KBM-7 (cell line): ENCODE measurements around the gene BMP7.

Source experiments
- DNase-seq: peaks from one replicate; pipeline ENCODE4 v3.0.0-alpha.2; 2015
- in situ Hi-C: fragments of 300-500 bp; cut with MboI; formaldehyde crosslinking; loops from 2 replicates; pipeline ENCODE4 v1.14.3; 2020; ENCODE audit warnings: low sequenced_read_pairs, low pct_unique_long_range_greater_than_20kb, mixed read lengths

Gene BMP7

DNA sequence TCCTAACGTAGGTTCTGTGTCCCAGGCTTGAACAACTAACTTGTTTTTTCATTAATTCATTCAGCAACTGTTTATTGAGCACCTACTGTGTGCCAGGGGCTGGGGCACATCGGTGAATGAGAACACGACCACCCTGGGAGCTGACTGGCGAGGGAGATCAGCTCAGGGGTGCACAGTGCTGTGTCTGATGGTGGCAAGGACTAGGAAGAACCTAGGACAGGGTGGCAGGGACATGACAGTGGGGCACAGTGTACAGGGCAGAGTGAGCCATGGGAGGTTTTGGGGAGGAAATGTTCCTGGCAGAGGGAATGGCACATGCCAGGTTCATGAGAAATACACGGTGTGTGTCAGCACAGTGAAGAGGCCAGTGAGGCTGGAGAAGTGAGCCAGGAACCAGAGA lies 76.7 kb downstream of the BMP7 start:
- DNase-seq: no peak
- in situ Hi-C loops: no loop called here

DNA sequence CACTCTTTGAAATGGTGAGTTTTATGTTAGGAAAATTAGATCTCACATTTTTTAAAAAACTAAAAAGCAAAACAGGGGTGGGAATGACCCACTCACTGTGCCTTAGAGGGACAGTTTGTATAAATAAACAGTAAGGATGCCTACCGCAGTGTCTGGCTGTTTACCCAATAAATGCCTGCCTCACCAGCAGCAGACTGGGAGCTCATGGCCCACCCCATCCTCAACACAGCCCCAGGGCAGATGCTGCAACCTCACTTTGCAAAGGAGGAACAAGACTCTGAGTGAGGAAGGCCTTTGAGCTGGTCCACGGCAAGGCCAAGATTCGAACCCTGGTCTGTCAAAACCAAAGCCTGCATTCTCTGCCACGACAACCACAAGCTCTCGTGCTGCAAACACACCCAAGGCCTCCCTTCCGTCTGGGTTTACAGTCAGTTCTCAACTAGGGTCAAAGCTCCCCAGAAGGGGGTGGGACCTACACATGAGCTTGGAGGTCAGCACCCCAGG lies 77.8 kb downstream of the BMP7 start:
- in situ Hi-C loops: no loop called here
- DNase-seq: no peak

- DNase-seq: no peak
- in situ Hi-C loops: no loop called here
These were observed 78.4 kb downstream of the BMP7 start for GRCh38 chr20:57188056-57188455.

DNA sequence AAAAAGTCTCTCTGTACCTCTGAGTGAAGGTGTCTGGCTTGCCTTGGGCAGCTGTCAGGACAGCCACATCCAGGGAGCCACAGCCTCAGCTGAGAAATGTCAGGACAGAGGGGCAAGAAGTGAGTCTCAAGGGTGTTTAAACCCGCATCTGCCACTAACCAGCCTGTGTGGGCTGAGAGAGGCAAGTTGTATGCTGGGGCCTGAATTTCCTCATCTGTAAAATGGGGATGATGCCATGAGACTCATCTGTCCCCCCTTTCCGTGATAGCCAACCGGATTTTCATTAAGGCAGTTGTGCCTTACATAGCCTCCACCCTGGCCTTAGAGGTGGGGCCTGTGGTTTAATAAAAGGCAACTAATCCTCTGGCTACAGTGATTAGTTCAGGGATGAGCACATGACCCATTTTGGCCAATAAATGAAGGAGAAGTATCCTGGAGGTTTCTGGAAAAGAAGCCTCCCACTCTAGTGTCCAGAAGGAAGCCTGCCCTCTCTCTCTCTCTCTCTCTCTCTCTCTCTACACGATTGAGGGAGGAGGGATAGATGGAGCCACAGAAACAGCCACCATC lies 79.3 kb downstream of the BMP7 start:
- in situ Hi-C loops: no loop called here
- DNase-seq: no peak

DNA sequence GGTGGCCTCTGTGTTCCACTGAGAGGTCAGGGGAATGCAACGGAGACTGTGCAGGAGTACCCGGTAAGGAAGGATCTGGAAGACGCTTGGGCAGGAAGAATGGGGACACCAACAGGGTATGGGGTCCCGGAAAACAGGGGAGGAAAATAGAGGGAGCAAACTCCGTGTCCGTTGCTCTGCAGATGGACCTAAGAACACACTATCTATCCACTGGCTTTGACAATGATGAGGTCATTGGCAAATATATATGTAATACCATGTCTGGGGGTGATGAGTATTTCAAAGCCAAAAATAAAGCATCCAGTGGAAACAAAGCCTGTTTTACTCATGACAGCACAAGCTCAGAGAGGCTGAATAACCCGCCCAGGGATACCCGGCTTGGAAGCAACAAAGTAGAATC lies 80.2 kb downstream of the BMP7 start:
- no peak for DNase-seq
- in situ Hi-C loops: no loop called here

DNA sequence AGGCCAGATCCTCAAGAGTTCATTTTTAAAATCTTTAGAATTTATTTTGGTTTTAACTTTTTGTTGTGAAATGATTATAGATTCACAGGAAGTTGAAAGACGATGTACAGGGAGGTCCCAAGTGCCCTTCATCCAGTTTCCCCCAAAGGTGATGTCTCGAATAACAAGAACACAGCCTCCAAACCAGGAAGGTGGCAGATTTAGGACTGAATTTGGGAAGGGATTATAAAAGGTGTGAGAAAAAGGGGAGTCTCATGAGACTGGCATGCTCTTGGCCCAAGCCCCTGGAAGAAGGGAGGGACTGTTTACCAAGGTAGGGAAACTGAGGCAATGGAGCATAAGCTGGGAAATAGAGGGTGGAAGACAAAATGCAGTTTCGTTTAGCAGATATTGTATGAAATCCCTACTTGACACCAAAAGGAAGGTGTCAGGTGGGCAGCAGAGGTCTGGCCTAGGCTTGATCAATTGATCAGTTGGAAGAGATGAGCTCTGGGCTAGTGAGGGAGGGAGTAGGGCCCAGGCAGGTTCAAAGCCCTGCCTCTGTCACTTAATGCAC lies 81.2 kb downstream of the BMP7 start:
- DNase-seq: no peak
- in situ Hi-C loops: no loop called here

DNA sequence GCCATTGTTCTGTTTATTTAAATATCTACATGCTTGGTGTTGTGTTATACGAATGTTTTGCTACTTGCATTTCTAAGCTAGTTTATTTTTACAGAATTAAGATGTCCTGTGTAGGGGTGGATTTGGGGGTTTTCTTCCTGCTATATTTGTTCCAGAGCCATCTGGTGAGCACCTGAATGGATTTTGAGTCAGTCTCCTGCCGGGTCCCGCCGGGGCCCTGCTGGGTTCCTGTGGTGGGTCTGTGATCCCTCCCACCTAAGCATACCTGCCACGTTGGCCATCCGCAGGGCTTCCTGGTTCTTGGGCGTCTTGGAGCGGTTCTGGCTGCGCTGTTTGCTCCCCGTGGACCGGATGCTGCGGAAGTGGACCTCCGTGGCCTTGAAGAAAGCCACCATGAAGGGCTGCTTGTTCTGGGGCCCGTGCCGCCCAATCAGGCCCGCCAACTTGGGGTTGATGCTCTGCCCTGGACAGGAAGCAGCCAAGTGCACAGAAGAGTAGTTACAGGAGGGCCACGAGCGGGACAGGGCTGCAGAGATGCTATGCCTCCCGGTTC lies 82.9 kb downstream of the BMP7 start:
- in situ Hi-C loops: no loop called here
- no peak for DNase-seq

- no peak for DNase-seq
- in situ Hi-C loops: no loop called here
These were observed 84.8 kb downstream of the BMP7 start for GRCh38 chr20:57181639-57182038.

- DNase-seq: no peak
- in situ Hi-C loops: no loop called here
These were observed 85.5 kb downstream of the BMP7 start for GRCh38 chr20:57180954-57181353.

GRCh38 chr20:57180387-57180786 lies 86.1 kb downstream of the BMP7 start:
- no peak for DNase-seq
- in situ Hi-C loops: no loop called here

DNA sequence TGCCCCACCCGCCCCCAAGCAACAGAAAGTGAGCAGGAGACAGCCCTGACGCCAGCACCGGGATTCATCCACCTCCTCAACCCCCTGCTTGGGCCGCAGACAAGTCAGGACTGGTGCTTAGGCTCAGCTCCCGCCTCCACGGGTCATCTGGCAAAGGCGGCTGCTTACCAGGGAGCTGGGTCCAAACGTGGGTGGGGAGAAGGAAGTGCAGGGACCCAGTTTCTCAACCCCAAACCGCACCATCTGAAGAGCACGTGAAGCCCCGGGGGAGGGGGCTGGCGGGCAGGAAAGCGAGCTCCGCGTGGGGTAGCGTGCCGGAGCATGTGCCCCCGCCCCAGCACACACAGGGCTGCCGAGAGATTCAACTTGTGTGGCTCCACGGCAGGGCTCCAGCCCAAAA lies 87.2 kb downstream of the BMP7 start:
- in situ Hi-C loops: no loop called here
- DNase-seq: no peak

DNA sequence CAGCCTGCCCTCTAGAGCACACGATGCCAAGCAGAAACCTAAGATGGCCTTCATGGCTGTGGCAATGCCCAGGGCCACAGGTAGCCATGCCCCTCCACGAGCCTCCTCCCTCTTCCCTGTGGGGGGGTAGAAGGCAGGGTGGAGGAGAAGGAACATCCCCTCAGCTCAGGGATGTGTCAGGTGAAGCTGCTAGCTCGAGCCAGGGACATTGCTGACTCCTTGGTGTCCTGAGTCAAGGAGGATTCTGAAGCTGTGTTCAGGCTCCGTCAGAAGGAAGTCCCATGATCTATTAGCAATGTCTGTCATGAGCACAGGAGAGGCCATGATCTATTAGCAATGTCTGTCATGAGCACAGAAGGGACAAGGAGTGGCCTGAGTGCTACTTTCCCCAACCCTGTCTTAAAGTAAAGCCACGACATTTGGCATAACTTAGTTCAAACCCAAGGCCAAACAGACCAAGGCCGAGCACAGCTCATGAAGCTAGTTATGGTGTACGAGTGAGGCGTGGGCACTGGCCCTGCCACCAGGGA lies 87.8 kb downstream of the BMP7 start:
- in situ Hi-C loops: no loop called here
- no peak for DNase-seq

DNA sequence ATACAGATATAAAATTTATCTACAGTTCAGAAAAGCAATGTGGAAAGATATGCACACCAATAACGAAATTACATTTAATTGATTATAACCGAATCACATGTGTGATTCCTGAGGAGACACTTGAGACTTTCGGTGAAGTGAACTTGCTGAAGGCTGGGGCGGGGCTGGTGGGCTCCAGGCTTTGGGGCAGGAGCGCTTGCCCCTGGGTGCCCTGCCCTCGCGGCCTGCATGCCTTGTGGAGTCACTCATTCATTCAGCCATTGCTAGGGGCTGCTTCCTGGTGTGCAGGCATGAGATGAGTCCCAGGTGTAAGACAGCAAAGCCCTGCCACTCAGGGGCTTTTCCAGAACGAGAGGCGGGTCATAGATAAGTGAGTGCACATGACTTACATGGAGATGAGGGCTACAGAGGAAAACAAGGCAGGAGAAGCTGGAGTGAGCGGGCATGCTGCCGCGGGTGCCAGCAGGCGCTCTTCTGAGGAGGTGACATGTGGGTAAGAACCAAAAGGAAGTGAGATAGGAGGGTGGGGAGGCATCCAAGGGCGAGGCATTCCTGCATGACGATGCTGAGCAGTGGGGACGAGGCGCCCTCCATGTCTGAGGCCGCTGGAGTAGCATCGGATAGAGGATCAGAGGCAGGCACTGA lies 88.7 kb downstream of the BMP7 start:
- in situ Hi-C loops: no loop called here
- DNase-seq: no peak

DNA sequence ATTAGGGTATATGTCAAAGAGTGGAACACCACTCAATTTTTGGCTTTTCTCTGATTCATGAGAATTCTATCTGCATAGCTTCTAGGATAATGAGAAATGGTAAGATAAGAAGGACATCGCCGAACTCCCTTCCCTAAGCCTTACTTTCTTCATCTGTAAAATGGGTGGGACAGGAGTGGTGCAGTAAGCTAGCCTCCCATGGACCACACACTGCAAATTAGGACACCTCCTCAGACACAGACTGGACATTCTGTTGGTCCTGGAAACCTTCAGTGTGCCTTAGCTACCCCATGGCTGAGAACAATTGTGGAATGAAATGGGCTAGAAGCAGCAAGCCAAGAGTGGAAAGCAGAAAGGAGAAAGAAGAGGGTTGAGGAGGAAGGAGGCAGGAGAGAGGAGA lies 89.6 kb downstream of the BMP7 start:
- no peak for DNase-seq
- in situ Hi-C loops: no loop called here

GRCh38 chr20:57175397-57176010 lies 90.9 kb downstream of the BMP7 start:
- in situ Hi-C loops: no loop called here
- no peak for DNase-seq

GRCh38 chr20:57174737-57175136 lies 91.7 kb downstream of the BMP7 start:
- in situ Hi-C loops: no loop called here

GRCh38 chr20:57173986-57174385 lies 92.5 kb downstream of the BMP7 start:
- no peak for DNase-seq

More at GRCh38 chr20:57174737-57175136, 91.7 kb downstream of the BMP7 start:
- DNase-seq: no peak

GRCh38 chr20:57173041-57173440 lies 93.4 kb downstream of the BMP7 start:
- DNase-seq: no peak
- in situ Hi-C loops: no loop called here

More at GRCh38 chr20:57173986-57174385, 92.5 kb downstream of the BMP7 start:
- in situ Hi-C loops: no loop called here

- in situ Hi-C loops: no loop called here
- no peak for DNase-seq
These were observed 96.1 kb downstream of the BMP7 start for GRCh38 chr20:57170343-57170742.

DNA sequence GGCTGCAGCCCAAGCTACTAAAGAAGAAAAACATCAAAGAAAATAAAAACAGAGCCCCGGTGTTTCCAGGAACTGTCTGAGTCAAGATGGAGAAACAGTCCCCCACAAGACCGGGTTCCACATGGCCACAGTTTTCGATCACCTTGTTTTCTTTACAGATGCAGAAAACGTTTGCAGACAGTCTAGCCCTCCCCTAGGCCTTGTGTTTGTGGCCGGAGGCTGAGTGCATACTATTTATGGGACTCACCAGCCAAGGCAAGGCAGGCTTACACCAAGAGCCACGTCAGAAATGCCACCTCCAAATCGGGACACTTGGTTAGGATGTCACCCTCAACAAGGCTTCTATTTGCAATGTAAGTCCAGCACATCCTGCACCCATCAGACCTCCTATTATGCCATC lies 97.3 kb downstream of the BMP7 start:
- in situ Hi-C loops: no loop called here
- no peak for DNase-seq
